Activated T-helper 1 cell treated with anti-CD3 and anti-CD28 coated beads, Interleukin-12 subunit alpha, Interleukin-12 subunit beta, Interleukin-2, Interleukin-4 antibody, amounts not matched to agents 30 ng/mL and 10 ng/mL and 1 ng/mL, durations not matched to agents 14 hours and 24 hours and 36 hours (primary cell): Measurements from ENCODE around the gene MRGPRX4. TPM values are rescaled to one million over a fixed set of nuclear protein-coding genes. Genes with fewer than 3 reads are reported as not detected.

Source experiments
- total RNA-seq: library from RNA; stranded (reverse); gene quantifications from 2 replicates; pipeline ENCODE4 v1.2.3, GENCODE V29; 2022

Gene MRGPRX4
- total RNA-seq, 1 donor from 2014 or later: not detected

Other genes with a start within 250 kb of the MRGPRX4 start
- 24.5 and 32.8 TPM in 2 replicates for gene SERGEF, start 159.8 kb upstream of the MRGPRX4 start, total RNA-seq
- gene TPH1, start 126.6 kb upstream of the MRGPRX4 start, total RNA-seq: 0.49 and 0.51 TPM in 2 replicates
- 42.5 and 42.9 TPM in 2 replicates for gene SAAL1, start 66.8 kb upstream of the MRGPRX4 start, total RNA-seq
- not detected in 2 replicates for gene MRGPRX3, start 40.3 kb upstream of the MRGPRX4 start, total RNA-seq
- gene SAA4, start 64.0 kb downstream of the MRGPRX4 start, total RNA-seq: not detected in 2 replicates
- not detected in 2 replicates for gene SAA2, start 75.8 kb downstream of the MRGPRX4 start, total RNA-seq
- not detected in 2 replicates for gene SAA1, start 93.4 kb downstream of the MRGPRX4 start, total RNA-seq
- 19.9 and 21.4 TPM in 2 replicates for gene HPS5, start 149.3 kb downstream of the MRGPRX4 start, total RNA-seq
- 52.2 and 56.9 TPM in 2 replicates for gene GTF2H1, start 149.7 kb downstream of the MRGPRX4 start, total RNA-seq
- 1,448 and 1,455 TPM in 2 replicates for gene LDHA, start 221.7 kb downstream of the MRGPRX4 start, total RNA-seq
- gene LDHC, start 239.5 kb downstream of the MRGPRX4 start, total RNA-seq: not detected in 2 replicates